HG02938 (cell line): Measurements from ENCODE around the gene PARK7.

ENCODE experiments used
- ATAC-seq: cut with Tn5 transposase; IDR thresholded peaks from one replicate; pipeline ENCODE4 v1.9.1; 2021; ENCODE audit warnings: mild to moderate bottlenecking, moderate library complexity; ENCODE audit not compliant: unreplicated experiment

The PARK7 gene

DNA sequence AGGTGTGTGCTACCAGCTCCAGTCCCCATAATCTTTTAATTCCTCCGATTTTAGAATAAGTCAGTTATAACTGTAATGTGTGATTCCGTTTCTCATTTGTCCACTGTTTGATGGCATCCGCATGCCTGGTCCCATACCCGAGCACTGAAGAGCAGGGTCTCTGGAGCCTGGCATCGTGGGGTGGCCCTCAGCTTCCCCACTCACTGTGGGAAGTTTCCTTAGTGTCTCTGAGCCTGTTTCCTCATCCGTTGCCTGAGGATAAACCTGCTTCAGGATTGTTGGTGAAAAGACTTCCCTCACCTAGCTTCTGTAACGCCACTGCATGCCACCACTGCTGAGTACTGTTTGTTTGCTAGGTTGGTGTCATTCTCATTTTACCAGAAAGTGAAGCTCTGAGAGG lies 19.5 kb downstream of the PARK7 start:
- no peak for ATAC-seq

DNA sequence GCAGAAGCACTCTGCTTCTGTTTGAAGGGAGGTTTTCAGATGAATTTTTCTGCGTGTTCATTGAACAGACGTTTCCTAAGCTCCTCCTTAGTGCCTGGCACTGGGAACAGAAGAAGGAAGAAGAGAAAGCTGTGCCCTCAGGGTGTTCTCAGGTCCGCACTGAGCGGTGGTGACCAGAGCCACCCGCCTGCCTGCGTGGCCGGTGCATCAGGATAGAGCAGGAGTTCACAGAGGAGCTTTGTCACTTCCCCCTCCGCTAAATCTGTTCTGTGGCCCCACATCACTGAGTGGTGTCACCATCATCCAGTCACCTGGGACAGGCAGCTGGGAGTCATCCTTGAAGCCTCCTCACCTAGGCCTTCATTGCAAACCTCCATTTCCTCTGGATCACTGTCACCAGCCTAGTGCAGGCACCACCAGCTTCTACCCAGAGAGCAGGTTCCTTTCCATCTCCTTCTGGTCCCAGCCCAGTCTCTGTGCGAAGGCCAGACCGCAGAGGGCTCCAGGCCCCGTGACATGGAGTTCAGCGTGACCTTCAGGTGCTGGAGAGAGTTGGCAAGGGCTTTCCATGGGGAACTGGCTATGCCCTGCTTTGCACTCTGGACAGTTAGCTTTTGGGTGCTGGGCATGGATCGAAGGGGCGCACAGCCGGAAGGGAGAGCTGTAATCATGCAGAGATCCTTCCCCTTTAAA lies 21.7 kb downstream of the PARK7 start:
- ATAC-seq = no peak

DNA sequence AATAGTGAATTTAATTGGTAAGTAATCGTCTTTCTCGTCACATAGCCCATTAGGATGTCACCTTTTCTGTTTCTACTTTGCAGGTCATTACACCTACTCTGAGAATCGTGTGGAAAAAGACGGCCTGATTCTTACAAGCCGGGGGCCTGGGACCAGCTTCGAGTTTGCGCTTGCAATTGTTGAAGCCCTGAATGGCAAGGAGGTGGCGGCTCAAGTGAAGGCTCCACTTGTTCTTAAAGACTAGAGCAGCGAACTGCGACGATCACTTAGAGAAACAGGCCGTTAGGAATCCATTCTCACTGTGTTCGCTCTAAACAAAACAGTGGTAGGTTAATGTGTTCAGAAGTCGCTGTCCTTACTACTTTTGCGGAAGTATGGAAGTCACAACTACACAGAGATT lies 23.3 kb downstream of the PARK7 start:
- ATAC-seq = no peak

DNA sequence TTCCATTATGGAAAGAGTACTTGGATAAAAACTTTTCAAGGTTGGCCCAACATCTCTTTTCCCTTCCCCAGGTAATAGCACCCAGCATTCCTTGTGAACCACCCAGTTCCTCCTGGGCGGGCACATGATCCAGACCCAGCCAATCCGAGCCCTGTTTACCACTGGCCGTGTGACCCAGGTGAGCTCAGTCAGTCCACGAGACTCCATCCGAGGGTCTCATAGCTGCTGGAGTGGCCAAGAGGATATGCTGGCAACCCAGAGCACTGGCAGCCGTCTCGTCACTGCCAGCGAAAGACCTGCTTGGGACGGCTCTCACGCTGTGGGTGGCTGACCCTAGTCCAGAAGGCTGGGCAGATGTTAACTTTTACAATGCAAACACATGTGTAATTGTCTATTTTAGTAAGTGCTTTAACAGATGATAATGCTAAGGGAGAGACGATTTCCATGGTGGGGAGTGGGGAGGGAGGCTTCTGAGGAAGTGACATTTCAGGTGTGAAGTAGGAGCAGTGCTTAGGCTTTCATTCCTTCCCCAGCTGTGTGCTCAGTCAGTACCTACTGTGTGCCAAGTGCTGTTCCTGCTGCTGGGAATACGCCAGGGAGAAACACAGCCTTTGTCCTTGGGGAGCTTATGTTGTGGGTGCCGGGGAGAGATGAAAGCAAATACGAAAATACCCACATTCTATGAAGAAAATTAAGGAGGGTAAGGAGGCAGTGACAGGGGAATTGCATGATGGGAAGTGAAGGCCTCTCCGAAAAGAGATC lies 24.5 kb downstream of the PARK7 start:
- ATAC-seq = no peak

DNA sequence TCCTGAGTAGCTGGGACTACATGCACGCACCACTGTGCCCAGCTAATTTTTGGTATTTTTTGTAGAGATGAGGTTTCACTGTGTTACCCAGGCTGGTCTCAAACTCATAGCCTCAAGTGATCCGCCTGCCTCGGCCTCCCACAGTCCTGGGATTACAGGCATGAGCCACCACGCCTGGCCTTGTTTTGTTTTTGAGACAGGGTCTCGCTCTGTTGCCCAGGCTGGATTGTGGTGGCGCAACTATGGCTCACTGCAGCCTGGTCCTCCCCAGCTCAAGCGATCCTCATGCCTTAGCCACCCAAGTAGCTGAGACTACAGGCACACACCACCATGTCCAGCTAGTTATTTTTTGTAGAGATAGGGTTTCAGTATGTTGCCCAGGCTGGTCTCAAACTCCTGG lies 26.0 kb downstream of the PARK7 start:
- ATAC-seq = no peak

DNA sequence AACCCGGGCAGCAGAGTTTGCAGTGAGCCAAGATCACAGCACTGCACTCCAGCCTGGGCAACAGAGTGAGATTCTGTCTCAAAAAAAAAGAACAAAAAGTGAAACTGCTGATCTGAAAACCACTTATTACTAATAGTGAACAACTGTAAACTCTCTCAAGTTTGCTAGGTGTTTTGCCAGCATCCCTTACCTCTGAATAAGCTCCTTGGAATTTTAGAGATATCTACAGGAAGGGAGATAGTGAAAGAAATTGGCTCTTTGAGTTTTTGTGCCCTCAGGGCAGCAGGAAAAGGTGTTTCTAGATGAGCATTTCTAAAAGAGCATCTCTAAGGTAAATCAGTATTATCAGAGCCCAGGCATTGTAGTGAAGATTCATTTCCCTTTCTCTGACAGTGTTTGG lies 27.1 kb downstream of the PARK7 start:
- no peak for ATAC-seq

DNA sequence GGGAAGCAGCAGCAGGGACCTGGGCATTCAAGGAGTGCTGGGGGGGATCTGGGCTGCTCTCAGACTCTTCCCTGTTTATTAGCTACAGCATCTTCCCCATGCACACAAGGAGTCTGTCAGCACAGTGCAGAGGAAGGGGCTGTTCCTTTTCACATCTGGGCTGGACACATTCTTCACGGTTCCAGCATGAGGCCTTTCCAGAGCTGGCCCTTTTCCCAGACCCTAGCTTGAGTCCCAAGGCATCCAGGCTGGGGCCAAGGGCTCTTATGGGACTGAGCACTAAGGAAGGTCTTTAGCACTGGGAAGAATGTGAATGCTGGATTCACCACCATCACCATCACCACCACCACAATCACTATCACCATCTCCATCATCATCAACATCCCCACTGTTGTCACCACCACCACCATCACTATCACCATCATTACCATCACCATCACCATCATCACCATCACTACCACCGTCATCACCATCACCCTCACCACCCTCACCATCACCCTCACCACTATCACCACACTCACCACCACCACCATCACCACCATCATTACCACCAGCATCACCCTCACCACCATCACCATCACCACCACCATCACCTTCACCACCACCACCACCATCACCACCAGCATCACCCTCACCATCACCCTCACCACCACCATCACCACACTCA lies 28.4 kb downstream of the PARK7 start:
- no peak for ATAC-seq

DNA sequence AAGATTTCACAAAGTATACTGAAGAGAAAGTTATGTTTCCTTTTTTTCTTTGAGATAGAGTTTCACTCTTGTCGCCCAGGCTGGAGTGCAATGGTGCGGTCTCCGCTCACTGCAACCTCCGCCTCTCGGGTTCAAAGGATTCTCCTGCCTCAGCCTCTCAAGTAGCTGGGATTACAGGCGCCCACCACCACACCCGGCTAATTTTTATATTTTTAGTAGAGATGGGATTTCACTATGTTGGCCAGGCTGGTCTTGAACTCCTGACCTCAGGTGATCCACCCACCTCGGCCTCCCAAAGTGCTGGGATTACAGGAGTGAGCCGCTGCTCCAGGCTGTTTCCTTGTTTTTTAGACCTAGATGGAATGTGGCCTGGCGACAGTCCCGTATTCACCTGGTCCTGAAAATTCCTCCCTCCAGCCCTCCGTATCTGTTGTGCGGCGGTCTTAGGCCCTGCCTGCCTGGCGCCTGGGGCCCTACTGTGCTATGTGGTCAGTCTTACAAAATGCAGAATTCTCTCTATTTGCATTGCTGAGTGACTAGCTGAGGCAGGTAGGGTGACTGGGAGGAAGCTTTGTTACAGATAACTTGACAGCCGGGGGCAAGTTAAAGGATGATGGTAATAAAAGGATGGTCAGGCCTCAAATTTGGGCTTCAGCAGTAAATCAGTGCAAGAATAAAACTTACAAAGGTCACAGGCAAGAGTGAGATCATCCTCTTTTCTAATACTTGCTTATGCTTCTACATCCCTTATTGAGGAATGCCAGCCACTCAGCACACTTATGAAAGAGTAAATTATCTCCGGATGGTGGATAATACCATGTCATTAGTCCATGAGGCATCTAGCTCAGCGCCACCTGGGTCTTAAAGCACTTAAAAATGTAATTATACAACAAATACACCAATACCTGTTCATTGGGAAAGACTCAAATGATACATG lies 30.3 kb downstream of the PARK7 start:
- ATAC-seq = no peak

DNA sequence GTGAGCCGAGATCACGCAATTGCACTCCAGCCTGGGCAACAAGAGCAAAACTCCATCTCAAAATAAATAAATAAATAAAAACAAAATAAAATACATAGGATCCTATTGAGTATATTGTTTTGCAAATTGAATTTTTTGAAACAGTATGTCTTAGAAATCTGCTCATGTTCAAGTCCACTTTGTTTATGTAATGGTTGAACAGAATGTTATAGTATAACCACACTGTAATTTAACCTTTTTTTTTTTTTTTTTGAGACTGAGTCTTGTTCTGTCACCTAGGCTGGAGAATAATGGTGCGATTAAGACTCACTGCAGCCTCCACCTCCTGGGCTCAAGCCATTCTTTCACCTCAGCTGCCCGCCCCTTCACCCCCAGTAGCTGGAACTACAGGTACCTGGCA lies 31.4 kb downstream of the PARK7 start:
- ATAC-seq = no peak

DNA sequence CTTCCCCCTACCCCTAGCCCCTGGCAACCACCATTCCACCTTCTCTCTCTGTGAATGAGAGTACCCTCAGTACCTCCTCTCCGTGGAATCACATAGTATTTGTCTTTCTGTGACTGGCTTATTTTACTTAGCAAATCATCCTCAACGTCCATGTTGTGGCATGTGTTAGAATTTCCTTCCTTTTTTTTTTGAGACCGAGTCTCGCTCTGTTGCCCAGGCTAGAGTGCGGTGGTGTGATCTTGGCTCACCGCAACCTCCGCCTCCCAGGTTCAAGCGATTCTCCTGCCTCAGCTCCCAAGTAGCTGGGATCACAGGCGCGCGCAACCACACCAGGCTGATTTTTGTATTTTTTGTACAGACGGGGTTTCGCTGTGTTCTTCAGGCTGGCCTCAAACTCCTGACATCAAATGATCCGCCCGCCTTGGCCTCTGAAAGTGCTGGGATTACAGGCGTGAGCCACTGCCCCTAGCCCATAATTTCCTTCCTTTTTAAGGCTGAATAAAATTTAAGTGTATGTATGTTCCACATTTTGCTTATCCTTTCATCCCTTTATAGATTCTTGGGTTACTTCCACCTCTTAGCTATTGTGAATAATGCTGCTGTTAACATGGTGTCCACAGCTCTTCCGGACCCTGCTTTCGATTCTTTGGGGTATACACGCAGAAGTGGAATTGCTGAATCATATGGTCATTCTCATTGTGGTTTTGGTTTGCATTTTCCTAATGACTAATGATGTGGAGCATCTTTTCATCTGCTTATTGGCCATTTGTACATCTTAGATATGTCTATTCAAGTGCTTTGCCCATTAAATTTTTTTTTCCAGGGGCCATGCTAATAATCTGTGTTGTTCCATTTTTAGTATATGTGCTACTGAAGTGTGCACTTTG lies 32.3 kb downstream of the PARK7 start:
- no peak for ATAC-seq

DNA sequence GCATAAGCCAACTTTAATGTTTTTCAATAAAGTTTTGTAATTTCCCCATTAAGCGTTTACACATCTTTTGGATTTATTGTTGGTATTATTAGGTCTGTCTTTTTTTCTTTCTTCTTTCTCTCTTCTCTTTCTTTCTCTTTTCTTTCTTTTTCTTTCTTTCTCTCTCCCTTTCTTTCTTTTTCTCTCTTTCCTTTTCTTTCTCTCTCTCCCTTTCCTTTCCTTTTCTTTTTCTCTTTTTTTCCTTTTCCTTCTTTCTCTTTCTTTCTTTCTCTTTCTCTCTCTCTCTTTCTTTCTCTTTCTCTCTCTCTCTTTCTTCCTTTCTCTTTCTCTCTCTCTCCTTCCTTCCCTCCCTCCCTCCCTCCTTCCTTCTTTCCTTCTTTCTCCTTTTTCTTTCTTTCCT lies 33.3 kb downstream of the PARK7 start:
- ATAC-seq = no peak

DNA sequence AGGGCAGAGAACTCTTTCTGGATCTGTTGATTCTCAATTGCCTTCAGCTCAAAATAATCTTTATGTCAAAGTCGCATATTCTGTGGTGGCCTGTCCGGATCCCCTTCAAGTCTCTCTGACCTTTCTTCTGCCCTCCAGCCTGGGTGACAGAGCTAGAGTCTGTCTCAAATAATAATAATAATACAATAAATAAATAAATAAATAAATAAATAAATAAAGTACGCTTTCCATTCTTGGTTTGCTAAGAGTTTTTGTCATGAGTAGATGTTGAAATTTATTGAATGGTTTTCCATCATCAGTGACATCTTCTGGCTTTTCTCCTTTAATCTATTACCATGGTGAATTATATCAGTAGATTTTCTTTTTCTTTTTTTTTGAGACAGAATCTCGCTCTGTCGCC lies 33.9 kb downstream of the PARK7 start:
- ATAC-seq = no peak

DNA sequence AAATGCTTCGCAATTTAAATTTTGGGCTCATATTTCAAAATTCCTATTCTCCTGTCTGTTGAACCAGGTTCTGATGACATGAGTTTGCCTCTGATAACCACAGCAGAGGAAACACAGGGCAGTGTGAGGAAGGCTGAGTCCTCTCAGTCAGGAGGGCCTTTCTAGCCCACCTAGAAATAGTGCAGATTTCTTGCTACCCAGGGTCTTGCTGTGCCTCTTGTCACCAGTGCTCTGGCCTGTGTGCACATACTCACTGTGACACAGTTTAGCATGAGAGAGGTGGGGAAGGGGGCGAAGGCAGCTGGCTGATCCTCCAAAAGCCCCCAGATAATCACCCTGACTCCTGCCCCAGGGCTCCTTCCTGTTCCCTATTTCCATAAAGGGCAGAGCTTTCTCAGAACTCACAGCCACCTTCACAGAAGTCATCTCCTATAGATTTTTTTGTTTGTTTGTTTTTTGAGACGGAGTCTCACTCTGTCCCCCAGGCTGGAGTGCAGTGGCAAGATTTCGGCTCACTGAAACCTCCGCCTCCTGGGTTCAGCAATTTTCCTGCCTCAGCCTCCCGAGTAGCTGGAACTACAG lies 40.9 kb downstream of the PARK7 start:
- ATAC-seq = no peak

DNA sequence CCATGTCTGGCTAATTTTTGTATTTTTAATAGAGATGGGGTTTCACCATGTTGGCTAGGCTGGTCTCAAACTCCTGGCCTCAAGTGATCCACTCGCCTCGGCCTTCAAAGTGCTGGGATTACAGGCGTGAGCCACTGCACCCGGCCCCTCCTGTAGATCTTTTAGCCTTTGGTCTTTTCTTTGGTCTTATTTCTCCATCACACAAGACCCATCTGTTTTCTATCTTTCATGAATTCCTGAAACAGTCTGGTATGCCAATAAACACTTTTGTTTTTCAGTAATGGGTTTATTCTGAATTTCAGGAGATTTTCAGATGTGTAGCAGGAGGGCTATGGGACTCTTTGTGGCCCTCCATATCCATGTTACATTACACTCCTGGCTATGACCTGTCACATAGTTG lies 41.4 kb downstream of the PARK7 start:
- ATAC-seq = no peak

DNA sequence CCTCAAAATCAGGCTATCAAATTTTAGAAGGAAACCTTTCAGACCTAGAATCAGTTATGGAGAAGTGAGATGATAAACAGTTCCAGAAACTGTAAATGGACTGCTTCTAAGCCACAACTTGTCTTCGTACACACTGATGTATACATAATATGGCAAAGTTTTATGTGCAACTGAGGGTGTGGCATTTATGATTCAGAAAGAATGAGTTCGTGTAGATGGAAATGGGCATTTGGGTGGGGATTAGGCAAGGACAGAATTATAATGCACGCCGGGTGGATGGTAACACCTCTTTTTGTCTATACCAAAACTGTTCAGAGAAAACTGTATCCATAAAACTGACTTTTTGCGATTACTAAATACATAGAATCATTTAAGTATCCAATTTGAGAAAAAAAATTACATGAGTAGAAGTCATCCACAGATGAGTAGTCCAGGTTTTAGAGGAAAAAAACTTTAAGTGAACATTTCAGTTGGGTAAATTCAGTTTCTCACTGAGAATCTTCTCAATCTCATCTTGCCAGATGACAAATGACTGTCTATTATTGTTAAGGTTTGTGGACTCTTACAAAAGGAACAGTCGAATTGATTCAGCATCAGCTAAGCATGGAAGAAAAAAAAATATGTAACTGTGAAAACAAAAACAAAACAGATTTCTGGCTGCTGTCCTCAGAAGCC lies 42.1 kb downstream of the PARK7 start:
- no peak for ATAC-seq

DNA sequence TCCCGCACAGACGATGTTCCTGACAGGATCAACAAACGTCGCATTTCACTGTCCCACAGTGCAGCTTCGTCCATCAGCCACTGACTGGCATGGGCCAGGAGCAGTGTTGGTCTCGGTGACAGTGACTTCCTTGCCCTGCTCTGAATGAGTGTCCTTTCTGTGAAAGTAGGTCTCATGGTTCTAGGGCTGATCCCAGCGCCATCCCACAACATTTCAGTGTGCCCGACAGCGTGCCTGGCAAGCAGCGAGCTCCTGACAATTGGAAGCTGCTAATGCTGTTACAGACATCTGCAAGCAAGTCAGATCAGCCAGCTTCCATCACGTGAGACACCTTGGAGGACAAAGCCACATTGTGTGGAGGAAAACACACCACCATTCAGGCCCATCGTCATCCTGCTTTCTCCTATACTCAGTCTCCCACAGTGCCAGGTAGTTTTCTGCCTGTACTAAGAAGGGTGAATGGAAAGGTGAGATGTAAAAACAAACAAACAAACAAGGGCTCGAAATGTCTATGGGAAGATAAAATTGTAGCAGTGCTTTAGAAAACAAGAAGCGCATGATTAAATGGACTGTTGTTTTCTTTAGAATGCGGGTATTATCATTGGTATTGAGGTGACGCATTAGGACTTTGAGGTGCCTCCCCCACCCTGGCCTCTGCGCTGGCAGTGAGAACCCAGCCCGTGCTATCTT lies 42.7 kb downstream of the PARK7 start:
- no peak for ATAC-seq

DNA sequence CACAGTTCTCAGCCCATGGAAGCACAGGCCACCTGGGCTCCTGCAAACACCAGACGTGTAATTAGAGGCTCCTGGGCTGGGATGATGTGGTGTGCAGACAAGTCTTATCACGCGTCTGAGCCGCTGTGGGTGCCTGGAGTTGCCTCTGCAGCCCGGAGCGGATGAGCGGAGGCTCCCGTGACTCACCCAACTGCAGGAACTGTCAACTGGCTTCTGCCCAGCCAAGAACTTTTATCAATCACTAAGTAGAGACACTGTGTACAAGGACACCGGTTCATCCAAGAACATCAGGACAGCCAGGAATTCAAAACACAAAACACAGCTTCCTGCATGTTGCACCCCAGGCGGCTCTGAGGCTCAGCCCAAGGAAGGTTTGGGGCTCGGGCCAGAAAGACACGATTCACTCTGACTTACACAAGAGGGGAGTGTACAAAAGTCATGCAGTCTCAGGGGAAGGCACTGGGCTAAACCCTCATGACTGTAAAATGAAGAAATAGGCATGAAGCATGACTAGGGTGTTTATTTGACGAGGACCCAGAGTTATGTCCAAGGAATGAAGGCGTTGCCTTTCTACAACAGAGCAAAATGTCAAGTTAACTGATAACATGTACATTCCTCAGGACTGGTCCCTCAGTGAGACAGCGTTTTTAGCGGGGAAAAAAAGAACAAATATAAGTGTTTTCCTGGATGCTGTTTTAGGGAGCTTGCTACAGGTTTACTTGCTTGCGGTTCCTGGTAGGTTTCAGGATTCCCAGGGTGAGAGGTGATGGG lies 43.5 kb downstream of the PARK7 start:
- ATAC-seq = no peak
